Left lobe of liver (tissue), 2 donors: ENCODE results near the gene MYH10. TPM values are rescaled to one million over a fixed set of nuclear protein-coding genes. Genes with fewer than 3 reads are reported as not detected.

Source experiments
- ATAC-seq: fragments of 200-7000 bp; cut with Tn5 transposase; one replicate; pipeline ENCODE4 v1.9.1; 2020; ENCODE audit warnings: mild to moderate bottlenecking, moderate library complexity
- DNase-seq: peaks from one replicate; pipeline ENCODE4 v3.0.0-alpha.2; 2020; ENCODE audit warnings: low spot score
- total RNA-seq: library from RNA; stranded (reverse); gene quantifications from one replicate; pipeline ENCODE4 v1.2.1, GENCODE V29; 2021
- donor health status: DM: no; HTN: no; CAD: no; lungs with moderate emphysema.
- donor health status: DM: no; HTN: yes; CAD: no.

The MYH10 gene
- total RNA-seq, 1 donor from 2014 or later: 22.8 TPM

- ATAC-seq (peak; percentile 7), DNase-seq (no peak)
These were observed 153.4 kb downstream of the MYH10 start for GRCh38 chr17:8477171-8477570.

- no peak for DNase-seq
These were observed 153.8 kb downstream of the MYH10 start for GRCh38 chr17:8476741-8477140.

DNA sequence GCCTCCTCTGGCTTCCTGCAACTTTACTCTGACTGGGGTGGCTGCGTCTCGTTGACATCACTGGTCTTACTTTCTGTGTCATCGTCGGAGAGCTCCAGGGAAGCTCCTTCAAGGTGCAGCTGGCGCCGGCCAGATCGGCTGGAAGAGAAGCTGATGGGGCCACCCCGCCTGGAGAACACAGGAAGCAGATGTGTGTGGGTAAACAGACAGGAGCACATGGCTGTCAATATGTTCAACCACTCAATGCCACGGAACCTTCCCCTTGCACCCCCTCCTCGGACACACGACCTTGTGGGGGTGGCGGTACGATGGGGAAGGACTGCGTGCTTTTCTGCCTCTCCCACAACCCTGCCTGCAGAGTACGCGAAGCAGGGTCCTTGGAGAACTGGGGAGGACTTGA lies 154.7 kb downstream of the MYH10 start:
- no peak for DNase-seq
- no peak for ATAC-seq

More at GRCh38 chr17:8476741-8477140, 153.8 kb downstream of the MYH10 start:
- ATAC-seq: no peak

GRCh38 chr17:8475227-8475626 lies 155.3 kb downstream of the MYH10 start:
- ATAC-seq (no peak), DNase-seq (no peak)

DNA sequence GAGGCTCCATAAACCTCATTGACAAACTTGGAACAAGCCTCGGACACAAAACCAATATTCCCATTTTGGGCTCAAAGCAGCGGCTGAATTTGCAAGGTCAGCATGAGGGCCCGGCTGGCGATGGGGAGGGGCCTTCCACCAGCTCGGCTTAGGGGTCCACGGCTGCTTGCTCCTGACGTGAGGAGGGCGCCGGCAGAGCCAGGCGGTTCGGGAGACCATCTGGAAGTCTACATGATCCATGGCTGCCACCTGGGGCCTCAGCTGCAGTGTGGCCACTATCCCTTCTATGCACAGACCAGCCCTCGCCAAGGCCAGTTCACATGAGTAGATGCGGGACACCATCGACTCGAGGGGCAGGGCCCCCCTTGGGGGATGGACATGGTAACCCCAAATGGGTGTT lies 155.7 kb downstream of the MYH10 start:
- DNase-seq: no peak
- no peak for ATAC-seq

- no peak for ATAC-seq
- DNase-seq: no peak
These were observed 156.9 kb downstream of the MYH10 start for GRCh38 chr17:8473451-8474192.

DNA sequence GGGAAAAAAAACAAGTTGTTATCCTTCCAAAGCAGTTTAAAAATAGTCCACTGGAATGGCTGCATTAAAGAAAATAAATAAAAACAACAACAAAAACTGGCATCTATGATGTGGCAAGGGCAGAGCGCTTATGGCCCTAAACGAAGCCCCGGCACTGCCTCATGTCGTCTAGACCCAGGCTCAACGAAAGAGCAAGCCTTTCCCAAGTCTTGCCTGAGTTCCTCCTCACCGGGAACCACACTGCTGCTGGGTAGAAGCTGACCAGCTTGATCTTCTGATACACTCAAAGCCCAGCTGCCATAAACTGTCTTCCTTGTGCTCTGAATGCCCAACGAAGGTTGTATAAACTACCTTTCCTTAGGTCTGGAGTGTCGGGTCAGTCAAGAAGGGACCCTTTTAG lies 157.9 kb downstream of the MYH10 start:
- ATAC-seq (no peak), DNase-seq (no peak)

- peak; percentile 82 for DNase-seq
- peak; percentile 72 for ATAC-seq
These were observed 160.0 kb downstream of the MYH10 start for GRCh38 chr17:8470447-8471047.

GRCh38 chr17:8469964-8470363 lies 160.6 kb downstream of the MYH10 start:
- DNase-seq (peak; percentile 94), ATAC-seq (peak; percentile 88)

- DNase-seq: no peak
- no peak for ATAC-seq
These were observed 161.5 kb downstream of the MYH10 start for GRCh38 chr17:8468980-8469379.

DNA sequence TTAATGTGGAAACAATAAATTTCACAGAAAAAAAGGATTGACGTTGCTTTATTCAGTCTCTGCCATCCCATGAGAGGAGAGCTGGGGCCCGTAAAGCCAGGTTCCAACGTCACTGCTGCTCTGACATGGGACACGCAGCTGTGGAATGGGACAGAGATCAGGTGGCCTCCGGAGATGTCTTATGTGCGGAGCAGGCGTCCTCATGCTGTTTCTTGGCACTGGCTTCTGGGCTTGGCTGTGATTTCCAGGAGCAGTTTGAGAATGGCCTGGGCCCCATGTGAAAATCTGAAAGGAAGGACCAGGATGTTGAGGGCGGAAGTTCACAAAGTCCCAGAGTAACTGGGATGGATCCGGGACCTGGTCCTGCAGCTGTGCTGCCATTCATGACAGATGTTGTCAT lies 162.4 kb downstream of the MYH10 start:
- ATAC-seq (no peak), DNase-seq (no peak)

DNA sequence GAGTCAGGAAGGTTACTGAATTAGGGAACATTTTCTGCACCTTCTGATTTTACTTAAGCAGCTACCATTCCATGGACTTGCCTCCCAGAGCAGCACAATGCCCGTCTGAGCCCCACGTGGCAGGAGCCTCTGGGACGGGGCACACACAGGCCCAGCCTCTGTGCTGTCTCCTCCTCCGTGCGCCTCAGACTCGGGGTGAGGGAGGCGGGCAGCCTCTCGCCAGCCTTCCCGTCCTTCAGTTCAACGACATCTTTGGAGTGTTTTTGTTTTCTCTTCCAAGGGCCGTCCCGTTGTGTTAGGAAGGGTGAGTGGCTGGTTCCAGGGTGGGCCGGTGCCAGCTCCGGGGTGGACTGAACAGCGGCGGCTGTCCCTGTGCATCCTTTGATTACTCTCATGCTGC lies 163.0 kb downstream of the MYH10 start:
- DNase-seq (no peak), ATAC-seq (no peak)

- ATAC-seq: no peak
- no peak for DNase-seq
These were observed 163.7 kb downstream of the MYH10 start for GRCh38 chr17:8466873-8467272.

DNA sequence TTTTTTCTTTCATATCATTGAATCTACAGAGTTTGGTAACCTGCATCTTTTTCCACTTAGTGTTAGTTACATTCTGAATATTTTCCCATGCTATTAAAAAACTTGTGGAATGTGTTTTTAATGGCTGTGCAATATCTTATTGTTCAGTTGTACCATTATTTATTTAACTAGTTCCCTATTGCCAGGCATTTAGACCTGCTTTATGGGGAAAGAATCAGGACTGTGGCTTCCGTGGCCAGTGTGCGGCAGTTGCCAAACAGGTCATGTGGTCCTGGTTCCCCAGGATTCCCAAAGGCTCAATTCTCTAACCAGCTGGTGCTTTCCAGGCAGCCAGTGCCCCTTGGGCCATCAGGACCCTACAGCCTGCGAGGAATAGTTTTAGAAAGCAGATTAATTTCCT lies 164.1 kb downstream of the MYH10 start:
- ATAC-seq: no peak

DNA sequence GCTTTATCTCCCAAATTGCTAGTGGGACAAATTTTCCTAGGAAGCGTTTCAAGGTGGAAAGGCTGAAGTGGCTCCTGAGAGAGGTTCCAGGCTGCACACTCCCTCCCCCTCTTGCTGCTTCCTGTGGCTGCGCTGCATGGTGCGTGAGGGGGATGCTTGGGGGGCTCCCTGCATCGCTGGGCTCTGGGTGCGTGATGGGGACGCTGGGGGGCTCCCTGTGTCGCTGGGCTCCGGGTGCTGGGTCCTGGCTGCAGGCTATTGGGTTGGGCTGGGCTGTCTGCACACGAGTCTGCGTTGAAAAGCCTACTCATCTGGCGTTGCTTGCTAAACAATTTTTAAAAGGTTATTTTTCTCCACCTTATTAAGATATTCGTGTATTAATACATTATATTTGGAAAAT lies 164.8 kb downstream of the MYH10 start:
- ATAC-seq: no peak

More for the DNA sequence above, 164.1 kb downstream of the MYH10 start:
- no peak for DNase-seq

GRCh38 chr17:8465356-8465755 lies 165.2 kb downstream of the MYH10 start:
- ATAC-seq: no peak
- no peak for DNase-seq

More for the DNA sequence above, 164.8 kb downstream of the MYH10 start:
- no peak for DNase-seq

- no peak for DNase-seq
- no peak for ATAC-seq
These were observed 165.6 kb downstream of the MYH10 start for GRCh38 chr17:8464941-8465340.

DNA sequence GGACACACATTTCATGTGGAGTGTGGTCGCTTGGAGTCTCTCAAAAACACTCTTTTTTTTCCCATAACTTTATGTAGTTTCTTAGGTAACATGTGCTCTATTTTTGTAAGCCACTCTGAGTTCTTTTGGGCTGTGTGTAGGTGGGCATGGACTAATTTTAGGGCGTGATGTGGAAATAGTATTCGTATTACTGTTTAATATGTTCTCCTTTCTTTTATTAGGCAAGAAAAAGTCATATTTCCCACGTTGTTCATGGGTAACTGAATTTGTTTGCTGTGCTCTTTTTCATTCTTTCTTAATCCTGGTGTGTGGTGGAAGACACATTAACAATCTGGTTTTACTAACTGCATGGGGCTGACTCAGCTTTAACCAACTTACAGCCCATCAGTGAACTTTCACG lies 167.4 kb downstream of the MYH10 start:
- DNase-seq (no peak), ATAC-seq (no peak)

DNA sequence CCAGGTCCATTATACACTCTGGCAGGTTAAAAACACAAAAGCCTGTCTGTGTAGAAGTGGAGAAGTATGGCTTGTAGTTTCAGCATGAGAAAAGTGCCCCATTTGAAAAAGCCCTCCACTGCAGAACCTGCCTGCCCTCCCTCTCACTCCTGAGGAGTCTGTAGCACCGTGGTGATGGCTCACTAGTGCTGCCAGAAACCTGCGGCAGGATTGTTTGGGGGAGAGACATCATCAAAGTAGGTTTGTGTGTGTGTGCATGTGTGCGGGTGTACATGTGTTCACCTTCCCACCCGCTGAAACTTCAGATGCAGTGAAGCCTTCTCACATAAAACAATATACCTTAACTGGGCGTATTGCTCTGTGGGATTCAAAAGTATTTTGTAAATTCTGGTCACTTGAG lies 168.0 kb downstream of the MYH10 start:
- DNase-seq (no peak), ATAC-seq (no peak)

DNA sequence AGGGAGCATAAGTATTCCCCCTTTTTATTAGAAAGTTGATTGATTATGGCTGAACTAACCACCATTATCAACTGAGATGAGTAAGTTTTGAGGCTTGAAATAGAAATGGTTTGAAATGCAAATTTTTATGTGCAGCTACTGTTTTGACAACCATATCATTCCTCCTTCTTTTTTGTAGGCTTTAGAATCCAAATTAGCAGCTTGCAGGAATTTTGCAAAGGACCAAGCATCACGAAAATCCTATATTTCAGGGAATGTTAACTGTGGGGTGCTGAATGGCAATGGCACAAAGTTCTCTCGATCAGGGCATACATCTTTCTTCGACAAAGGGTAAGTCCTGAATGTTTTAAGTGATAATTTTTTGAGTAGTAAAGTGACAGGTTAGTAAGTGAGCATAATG lies 170.7 kb downstream of the MYH10 start:
- DNase-seq: no peak
- no peak for ATAC-seq

DNA sequence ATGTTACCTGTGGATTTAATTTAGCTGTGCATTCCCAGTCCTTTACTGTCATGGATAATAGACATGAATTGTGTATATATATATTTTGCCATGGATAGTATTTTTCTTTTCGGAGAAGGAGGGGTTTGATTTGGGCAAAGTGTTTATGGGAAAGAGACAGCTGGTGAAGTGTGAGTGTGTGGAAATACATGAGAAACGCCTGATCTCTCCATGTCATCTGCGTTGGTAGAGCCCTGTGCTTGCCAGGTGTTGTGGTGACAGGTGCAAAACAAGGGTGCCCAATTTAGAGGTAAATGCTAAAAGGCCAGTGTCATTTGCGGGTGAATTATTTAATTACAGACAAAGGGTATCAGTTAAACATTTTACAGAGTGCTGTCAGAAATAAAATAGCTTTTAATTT lies 171.4 kb downstream of the MYH10 start:
- no peak for ATAC-seq
- DNase-seq: no peak

DNA sequence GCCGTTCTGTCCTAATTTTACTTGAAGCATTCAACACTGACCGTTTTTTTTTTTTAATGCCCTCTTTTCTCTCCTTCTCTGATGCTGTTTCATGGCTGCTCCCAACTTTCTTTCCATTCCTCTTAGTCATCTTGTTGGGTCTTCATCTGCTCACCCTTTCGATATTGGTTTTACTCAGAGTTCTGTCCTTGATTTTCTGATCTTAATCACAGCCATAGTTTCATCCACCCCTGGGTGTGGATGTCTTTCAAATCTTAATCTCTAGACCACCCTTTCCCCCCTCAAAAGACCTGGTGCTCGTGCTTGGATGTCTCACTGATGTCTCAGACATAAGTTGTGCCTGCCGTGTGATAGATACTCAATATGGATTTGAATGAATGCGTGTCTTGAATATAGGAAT lies 172.4 kb downstream of the MYH10 start:
- ATAC-seq: no peak

More for the DNA sequence above, 172.4 kb downstream of the MYH10 start:
- no peak for DNase-seq
